ENCODE data around the gene CT45A3.
"Not testable (repeated sequence)": the region's sequence is repeated elsewhere in the genome, so short reads cannot be mapped to it uniquely, and the experiment has no call there.

Gene CT45A3, protein sequence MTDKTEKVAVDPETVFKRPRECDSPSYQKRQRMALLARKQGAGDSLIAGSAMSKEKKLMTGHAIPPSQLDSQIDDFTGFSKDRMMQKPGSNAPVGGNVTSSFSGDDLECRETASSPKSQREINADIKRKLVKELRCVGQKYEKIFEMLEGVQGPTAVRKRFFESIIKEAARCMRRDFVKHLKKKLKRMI

DNA sequence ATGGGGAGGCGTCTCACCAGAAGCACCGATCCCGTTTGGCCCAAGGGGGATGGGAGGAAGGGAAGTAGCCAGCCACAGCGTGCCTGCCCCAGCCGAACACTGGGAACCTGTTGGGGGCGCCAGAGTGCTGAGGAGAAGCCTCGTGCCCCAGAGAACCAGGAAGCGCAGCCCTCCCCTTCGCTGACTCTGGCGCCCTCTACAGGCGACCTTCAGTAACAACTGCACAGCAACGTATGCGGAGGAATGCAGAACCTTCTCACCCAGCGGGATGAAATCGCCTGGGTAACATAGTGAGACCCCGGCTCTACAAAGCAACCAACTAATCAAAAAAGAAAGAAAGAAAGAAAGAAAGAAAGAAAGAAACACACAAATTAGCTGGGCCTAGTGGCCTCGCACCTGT is at the start of gene CT45A3:
Gene CT45A3 (minus strand): TSS at position 101 of the 400 bp plus-strand sequence. CDS start 3,747 bp downstream, outside the sequence.
- not testable (repeated sequence) for DNase-seq (ENCODE audit: low read depth in 3 of 3)

DNA sequence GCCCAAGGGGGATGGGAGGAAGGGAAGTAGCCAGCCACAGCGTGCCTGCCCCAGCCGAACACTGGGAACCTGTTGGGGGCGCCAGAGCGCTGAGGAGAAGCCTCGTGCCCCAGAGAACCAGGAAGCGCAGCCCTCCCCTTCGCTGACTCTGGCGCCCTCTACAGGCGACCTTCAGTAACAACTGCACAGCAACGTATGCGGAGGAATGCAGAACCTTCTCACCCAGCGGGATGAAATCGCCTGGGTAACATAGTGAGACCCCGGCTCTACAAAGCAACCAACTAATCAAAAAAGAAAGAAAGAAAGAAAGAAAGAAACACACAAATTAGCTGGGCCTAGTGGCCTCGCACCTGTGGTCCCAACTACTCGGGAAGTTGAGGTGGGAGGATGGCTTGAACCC is 34.7 kb upstream of the CT45A3 start, which contains the start of gene CT45A6:
Gene CT45A6 (minus strand): TSS at position 101 of the 400 bp plus-strand sequence. CDS start 3,794 bp downstream, outside the sequence.
- not testable (repeated sequence) for DNase-seq (ENCODE audit: low read depth in 3 of 3)

DNA sequence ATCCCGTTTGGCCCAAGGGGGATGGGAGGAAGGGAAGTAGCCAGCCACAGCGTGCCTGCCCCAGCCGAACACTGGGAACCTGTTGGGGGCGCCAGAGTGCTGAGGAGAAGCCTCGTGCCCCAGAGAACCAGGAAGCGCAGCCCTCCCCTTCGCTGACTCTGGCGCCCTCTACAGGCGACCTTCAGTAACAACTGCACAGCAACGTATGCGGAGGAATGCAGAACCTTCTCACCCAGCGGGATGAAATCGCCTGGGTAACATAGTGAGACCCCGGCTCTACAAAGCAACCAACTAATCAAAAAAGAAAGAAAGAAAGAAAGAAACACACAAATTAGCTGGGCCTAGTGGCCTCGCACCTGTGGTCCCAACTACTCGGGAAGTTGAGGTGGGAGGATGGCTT is 17.4 kb upstream of the CT45A3 start, which contains the start of gene CT45A5:
Gene CT45A5 (minus strand): TSS at position 101 of the 400 bp plus-strand sequence. CDS start 3,774 bp downstream, outside the sequence.
- not testable (repeated sequence) for DNase-seq (ENCODE audit: low read depth in 3 of 3)

DNA sequence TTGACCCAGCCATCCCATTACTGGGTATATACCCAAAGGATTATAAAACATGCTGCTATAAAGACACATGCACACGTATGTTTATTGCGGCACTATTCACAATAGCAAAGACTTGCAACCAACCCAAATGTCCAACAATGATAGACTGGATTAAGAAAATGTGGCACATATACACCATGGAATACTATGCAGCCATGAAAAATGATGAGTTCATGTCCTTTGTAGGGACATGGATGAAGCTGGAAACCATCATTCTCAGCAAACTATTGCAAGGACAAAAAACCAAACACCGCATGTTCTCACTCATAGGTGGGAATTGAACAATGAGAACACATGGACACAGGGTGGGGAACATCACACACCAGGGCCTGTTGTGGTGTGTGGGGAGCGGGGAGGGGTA is 23.3 kb downstream of the CT45A3 start:
- DNase-seq (ENCODE audit: low read depth in 3 of 3), result not testable (repeated sequence)

DNA sequence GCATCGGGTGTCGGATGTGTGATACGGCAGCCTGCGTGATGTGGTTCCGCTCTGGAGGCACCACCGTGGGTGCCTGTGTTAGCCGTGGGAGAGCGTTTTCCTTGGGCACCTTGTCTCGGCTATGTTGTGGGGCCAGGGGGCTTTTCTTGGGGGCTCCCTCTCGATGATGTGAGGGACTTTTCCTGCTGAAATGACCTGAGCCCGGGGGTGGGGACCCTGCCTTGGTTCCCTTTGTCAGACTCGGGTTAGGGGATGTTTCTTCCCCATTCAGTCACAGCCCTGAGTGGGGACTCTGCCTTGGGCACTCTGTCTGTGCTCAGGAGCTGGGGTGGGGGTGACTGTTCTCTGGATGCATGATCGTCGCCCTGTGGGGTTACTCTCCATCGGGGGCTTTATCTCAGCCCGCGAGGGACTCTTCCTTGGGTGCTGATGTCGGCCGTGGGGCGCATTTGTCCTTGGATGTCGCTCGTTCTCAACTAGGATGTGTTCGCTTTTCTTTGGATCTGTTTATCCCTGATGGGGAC is 26.7 kb downstream of the CT45A3 start:
- DNase-seq (ENCODE audit: low read depth in 3 of 3), result no peak

DNA sequence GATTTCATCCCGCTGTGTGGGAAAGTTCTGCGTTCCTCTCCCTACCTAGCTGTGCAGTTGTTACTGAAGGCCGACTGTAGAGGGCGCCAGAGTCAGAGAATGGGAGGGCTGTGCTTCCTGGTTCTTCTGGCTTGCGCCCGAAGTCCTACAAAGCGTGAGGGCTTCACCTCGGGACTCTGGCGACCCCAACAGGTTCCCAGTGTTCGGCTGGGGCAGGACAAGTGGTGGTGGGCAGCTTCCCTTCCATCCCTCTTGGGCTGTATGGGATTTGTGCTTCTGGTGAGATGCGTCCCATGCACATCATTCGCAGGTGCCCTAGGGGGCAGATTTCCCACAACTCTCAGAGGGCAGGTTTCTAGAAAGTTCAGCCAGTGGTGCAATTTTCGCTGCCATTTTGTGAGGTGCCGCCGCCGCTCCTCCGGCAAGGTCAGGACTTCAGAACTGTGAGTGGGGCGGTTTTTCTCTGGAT is 27.3 kb downstream of the CT45A3 start:
- DNase-seq (ENCODE audit: low read depth in 3 of 3), result peak in 2 of 3 experiments; percentile 0 to 17

DNA sequence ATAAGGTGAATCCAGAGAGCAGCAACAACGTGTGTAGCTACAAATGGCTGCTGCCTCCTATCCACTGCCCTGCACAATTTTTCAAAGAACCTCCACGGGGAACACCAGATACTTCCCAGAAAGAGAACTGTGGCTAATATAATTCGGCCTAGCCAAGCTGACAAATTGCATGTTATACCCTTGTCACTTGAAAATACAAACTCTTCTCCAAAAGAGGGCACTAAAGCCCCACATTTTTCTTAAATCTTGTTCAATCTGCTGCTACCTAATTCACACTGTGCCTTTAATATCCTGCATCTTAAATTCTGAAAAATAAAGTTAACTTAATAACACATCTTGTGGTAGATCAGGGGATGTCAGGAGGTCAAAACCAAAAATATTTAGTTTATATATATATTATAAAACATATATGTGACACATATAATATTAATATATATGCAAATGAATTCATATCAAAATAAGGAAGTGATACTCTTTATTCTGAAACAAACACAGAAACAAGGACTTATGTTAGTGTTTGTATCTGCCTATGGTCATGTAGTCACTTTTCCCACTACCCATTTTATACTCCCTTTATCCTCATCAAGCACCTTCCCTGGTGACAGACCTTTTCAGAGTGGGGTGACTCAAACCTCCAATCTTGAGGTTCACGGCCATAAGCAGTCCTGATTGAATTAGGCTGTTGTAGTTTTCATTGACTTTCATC is 30.5 kb downstream of the CT45A3 start:
- no peak for DNase-seq (ENCODE audit: low read depth in 3 of 3)

DNA sequence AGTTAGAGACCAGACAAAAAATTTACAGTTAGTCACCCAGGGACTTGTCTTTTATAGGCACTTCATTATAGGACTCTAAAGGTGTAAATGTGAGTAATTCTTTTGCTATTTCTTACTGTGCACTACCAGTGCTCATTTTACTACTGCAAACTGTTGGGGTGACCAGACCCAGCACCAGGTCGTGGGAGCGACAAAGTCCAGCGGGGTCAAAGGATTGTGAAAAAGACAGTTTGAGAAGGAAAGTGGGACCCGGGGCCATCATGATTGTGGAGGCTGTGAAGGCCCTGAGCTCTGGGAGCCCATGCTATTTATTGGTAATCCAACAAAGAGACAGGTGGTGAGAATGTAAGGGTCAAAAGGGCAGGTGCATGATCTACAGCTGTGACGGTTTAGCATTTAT is 33.3 kb downstream of the CT45A3 start:
- DNase-seq (ENCODE audit: low read depth in 3 of 3), result not testable (repeated sequence)

DNA sequence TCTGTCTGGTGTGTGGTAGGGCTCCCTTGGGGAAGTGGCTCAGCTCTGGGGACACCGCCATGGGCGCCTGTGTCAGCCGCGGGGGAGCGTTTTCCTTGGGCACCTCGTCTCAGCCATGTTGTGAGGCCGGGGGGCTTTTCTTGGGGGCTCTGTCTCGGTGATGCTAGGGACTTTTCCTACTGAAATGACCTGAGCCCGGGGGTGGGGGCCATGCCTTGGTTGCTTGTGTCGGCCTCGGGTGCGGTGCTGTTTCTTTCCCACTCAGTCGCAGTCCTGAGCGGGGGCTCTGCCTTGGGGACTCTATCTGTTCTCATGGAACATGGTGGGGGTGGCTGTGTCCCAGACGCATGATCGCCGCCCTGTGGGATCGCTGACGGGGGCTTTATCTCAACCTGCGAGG is 54.2 kb downstream of the CT45A3 start:
- no peak for DNase-seq (ENCODE audit: low read depth in 3 of 3)

DNA sequence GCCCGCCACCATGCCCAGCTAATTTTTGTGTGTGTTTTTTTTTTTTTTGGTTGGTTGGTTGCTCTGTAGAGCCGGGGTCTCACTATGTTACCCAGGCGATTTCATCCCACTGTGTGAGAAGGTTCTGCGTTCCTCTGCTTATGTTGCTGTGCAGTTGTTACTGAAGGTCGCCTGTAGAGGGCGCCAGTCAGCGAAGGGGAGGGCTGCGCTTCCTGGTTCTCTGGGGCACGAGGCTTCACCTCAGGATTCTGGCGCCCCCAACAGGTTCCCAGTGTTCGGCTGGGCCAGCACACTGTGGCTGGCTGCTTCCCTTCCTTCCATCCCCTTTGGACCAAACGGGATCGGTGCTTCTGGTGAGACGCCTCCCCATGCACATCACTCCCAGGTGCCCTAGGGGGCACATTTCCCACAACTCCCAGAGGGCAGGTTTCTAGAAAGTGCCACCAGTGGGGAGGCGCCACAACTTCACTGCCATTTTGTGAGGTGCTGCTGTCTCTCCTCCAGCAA is 54.8 kb downstream of the CT45A3 start, which contains the start of gene CT45A1:
Gene CT45A1 (plus strand): TSS at position 457 of the 507 bp plus-strand sequence. CDS start 5,302 bp downstream, outside the sequence.
- DNase-seq (ENCODE audit: low read depth in 3 of 3), result not testable (repeated sequence)
